Naive thymus-derived CD8-positive, alpha-beta T cell (primary cell): ENCODE measurements around the gene SCFD1. TPM values are rescaled to one million over a fixed set of nuclear protein-coding genes. Genes with fewer than 3 reads are reported as not detected.
A peak's percentile ranks its signal among the peaks of the same experiment; 100 is the strongest.

Source experiments
- ATAC-seq, 2 donors: fragments of 150-1000 bp; cut with Tn5 transposase in 1 of 2; sonication (Bioruptor Pico), chemical (Tn5 transposase) in 1 of 2; 1 replicate in 1 of 2; 2 replicates in 1 of 2; pipeline ENCODE4 v1.10.0; 2021; ENCODE audit warnings: mild to moderate bottlenecking in 2 of 2, moderate library complexity in 2 of 2
- POLR2A ChIA-PET: fragments of 350-600 bp; sonication (Branson Sonifier 250); formaldehyde crosslinking; loops from one replicate; lab custom pipeline; 2021; ENCODE audit warnings: antibody characterized with exemption; lab: Charles Lee
- DNase-seq, 10 donors: peaks; one replicate each; pipeline versions ENCODE4 v3.0.0 to v3.0.0-alpha.2; 2020 to 2022
- H3K27ac Mint-ChIP-seq, 10 donors: one replicate each; pipeline ENCODE4 v1.8.0; 2020 to 2022; ENCODE audit warnings: mild to moderate bottlenecking in 10 of 10, mixed read lengths in 10 of 10, moderate library complexity in 4 of 10, inconsistent platforms in 1 of 10
- H3K27me3 Mint-ChIP-seq, 5 donors: one replicate each; pipeline ENCODE4 v1.8.0; 2021 to 2022; ENCODE audit warnings: mixed read lengths in 5 of 5
- H3K36me3 Mint-ChIP-seq, 3 donors: one replicate each; pipeline ENCODE4 v1.8.0; 2020 to 2022; ENCODE audit warnings: mixed read lengths in 3 of 3, mild to moderate bottlenecking in 2 of 3, inconsistent platforms in 1 of 3
- H3K4me1 Mint-ChIP-seq, 4 donors: one replicate each; pipeline ENCODE4 v1.8.0; 2021 to 2022; ENCODE audit warnings: mixed read lengths in 4 of 4
- H3K4me3 Mint-ChIP-seq, 10 donors: one replicate each; pipeline ENCODE4 v1.8.0; 2020 to 2022; ENCODE audit warnings: mild to moderate bottlenecking in 10 of 10, mixed read lengths in 10 of 10, moderate library complexity in 6 of 10, inconsistent platforms in 1 of 10
- H3K9me3 Mint-ChIP-seq, 9 donors: one replicate each; pipeline ENCODE4 v1.8.0; 2020 to 2022; ENCODE audit warnings: mixed read lengths in 9 of 9, mild to moderate bottlenecking in 3 of 9, inconsistent platforms in 1 of 9, moderate library complexity in 1 of 9
- polyA plus RNA-seq, 3 donors: library from polyadenylated mRNA; unstranded; fragments of 300-500 nt; fragmentation: Illumina TruSeq; gene quantifications; one replicate each; pipeline ENCODE4 v1.2.3, GENCODE V29; 2021
- total RNA-seq, 8 experiments: library from RNA in 2 of 8; stranded (reverse) in 2 of 8; gene quantifications; one replicate each; pipeline ENCODE4 v1.2.3 and lab custom pipeline; 2021 to 2026

SCFD1 gene
- total and polyA plus RNA-seq, 5 experiments from 2014 or later = 56.2 to 80.0 (median 62.8) TPM

- ATAC-seq = no peak
- Mint-ChIP-seq H3K27ac (peak overlapping the region in 4 of 10 donors; percentile 15 to 32 (median 25)), H3K4me3 (no peak overlapping the region), H3K4me1 (peaks cover 0 to 3% (median 0%) of the 10 kb centered on the region in 4 donors), H3K9me3 (peaks cover 0 to 2% (median 0%) of the 10 kb centered on the region in 9 donors), H3K36me3 (peaks cover 0 to 40% (median 19%) of the 10 kb centered on the region in 3 donors), H3K27me3 (peaks cover 0 to 6% (median 3%) of the 10 kb centered on the region in 5 donors)
- no peak for DNase-seq
- POLR2A ChIA-PET = no interaction called here
Measured at GRCh38 chr14:30737916-30738315, 115.8 kb downstream of the SCFD1 start.

GRCh38 chr14:30738978-30739377 is 116.9 kb downstream of the SCFD1 start:
- no peak for DNase-seq
- Mint-ChIP-seq H3K27ac (no peak overlapping the region), H3K4me1 (peaks cover 0 to 3% (median 0%) of the 10 kb centered on the region in 4 donors), H3K36me3 (peaks cover 0 to 29% (median 14%) of the 10 kb centered on the region in 3 donors), H3K4me3 (no peak overlapping the region), H3K9me3 (peaks cover 0 to 2% (median 0%) of the 10 kb centered on the region in 9 donors), H3K27me3 (peaks cover 0 to 17% (median 3%) of the 10 kb centered on the region in 5 donors)
- no peak for ATAC-seq
- POLR2A ChIA-PET = no interaction called here

GRCh38 chr14:30748343-30748742 is 126.2 kb downstream of the SCFD1 start:
- no peaks in the 10 kb centered on the region for H3K36me3 Mint-ChIP-seq
- H3K4me1 Mint-ChIP-seq = no peaks in the 10 kb centered on the region
- DNase-seq (no peak), ATAC-seq (no peak)
- H3K27ac Mint-ChIP-seq = no peak overlapping the region
- POLR2A ChIA-PET = no interaction called here
- H3K4me3 Mint-ChIP-seq = no peak overlapping the region
- peaks cover 5 to 9% (median 7%) of the 10 kb centered on the region in 5 donors for H3K27me3 Mint-ChIP-seq
- H3K9me3 Mint-ChIP-seq = no peaks in the 10 kb centered on the region

GRCh38 chr14:30751646-30752416 is 129.7 kb downstream of the SCFD1 start:
- Mint-ChIP-seq H3K27ac (no peak overlapping the region), H3K4me3 (no peak overlapping the region), H3K27me3 (peaks cover 0 to 19% (median 4%) of the 10 kb centered on the region in 5 donors), H3K4me1 (no peaks in the 10 kb centered on the region), H3K9me3 (no peaks in the 10 kb centered on the region), H3K36me3 (no peaks in the 10 kb centered on the region)
- DNase-seq (peak in 1 of 10 donors; percentile 7), ATAC-seq (no peak)
- POLR2A ChIA-PET = no interaction called here

- DNase-seq (no peak), ATAC-seq (no peak)
- Mint-ChIP-seq H3K4me1 (no peaks in the 10 kb centered on the region), H3K27me3 (peaks cover 1 to 27% (median 7%) of the 10 kb centered on the region in 5 donors), H3K36me3 (no peaks in the 10 kb centered on the region), H3K9me3 (no peaks in the 10 kb centered on the region), H3K4me3 (no peak overlapping the region), H3K27ac (no peak overlapping the region)
- POLR2A ChIA-PET = no interaction called here
Measured at GRCh38 chr14:30753452-30753851, 131.3 kb downstream of the SCFD1 start.

- Mint-ChIP-seq H3K27me3 (peaks cover 2 to 27% (median 7%) of the 10 kb centered on the region in 5 donors), H3K27ac (no peak overlapping the region), H3K36me3 (no peaks in the 10 kb centered on the region), H3K4me1 (no peaks in the 10 kb centered on the region), H3K4me3 (no peak overlapping the region), H3K9me3 (no peaks in the 10 kb centered on the region)
- POLR2A ChIA-PET = no interaction called here
- ATAC-seq = no peak
- no peak for DNase-seq
Measured at GRCh38 chr14:30754778-30755177, 132.7 kb downstream of the SCFD1 start.

- Mint-ChIP-seq H3K9me3 (peaks cover 0 to 10% (median under 1%) of the 10 kb centered on the region in 9 donors), H3K4me3 (no peak overlapping the region), H3K27me3 (peaks cover 3 to 27% (median 10%) of the 10 kb centered on the region in 5 donors), H3K4me1 (no peaks in the 10 kb centered on the region), H3K36me3 (peaks cover 0 to 2% (median 0%) of the 10 kb centered on the region in 3 donors), H3K27ac (no peak overlapping the region)
- POLR2A ChIA-PET = no interaction called here
- DNase-seq (no peak), ATAC-seq (no peak)
Measured at GRCh38 chr14:30756594-30756993, 134.5 kb downstream of the SCFD1 start.

- H3K27me3 Mint-ChIP-seq = peaks cover 3 to 27% (median 10%) of the 10 kb centered on the region in 5 donors
- H3K36me3 Mint-ChIP-seq = peaks cover 0 to 5% (median 0%) of the 10 kb centered on the region in 3 donors
- DNase-seq = no peak
- H3K9me3 Mint-ChIP-seq = peaks cover 0 to 15% (median 3%) of the 10 kb centered on the region in 9 donors
- no peaks in the 10 kb centered on the region for H3K4me1 Mint-ChIP-seq
- ATAC-seq = no peak
- no peak overlapping the region for H3K27ac Mint-ChIP-seq
- POLR2A ChIA-PET = interaction anchor here (0.6 kb wide), 1 partner anchor 138 kb away, joined by 3 read pairs; no protein-coding TSS in a partner anchor
- H3K4me3 Mint-ChIP-seq = no peak overlapping the region
Measured at GRCh38 chr14:30757082-30757481, 135.0 kb downstream of the SCFD1 start.

GRCh38 chr14:30759172-30760125 is 137.3 kb downstream of the SCFD1 start:
- no peak for DNase-seq
- H3K4me3 Mint-ChIP-seq = no peak overlapping the region
- no peak overlapping the region for H3K27ac Mint-ChIP-seq
- no peak for ATAC-seq
- H3K27me3 Mint-ChIP-seq = peaks cover 4 to 28% (median 14%) of the 10 kb centered on the region in 5 donors
- POLR2A ChIA-PET = no interaction called here
- H3K9me3 Mint-ChIP-seq = peaks cover 7 to 39% (median 24%) of the 10 kb centered on the region in 9 donors
- H3K36me3 Mint-ChIP-seq = peaks cover 0 to 29% (median 8%) of the 10 kb centered on the region in 3 donors
- H3K4me1 Mint-ChIP-seq = no peaks in the 10 kb centered on the region

GRCh38 chr14:30763891-30764290 is 141.8 kb downstream of the SCFD1 start:
- POLR2A ChIA-PET = no interaction called here
- H3K4me3 Mint-ChIP-seq = no peak overlapping the region
- no peak for DNase-seq
- peaks cover 11 to 40% (median 24%) of the 10 kb centered on the region in 9 donors for H3K9me3 Mint-ChIP-seq
- no peak overlapping the region for H3K27ac Mint-ChIP-seq
- peaks cover 0 to 29% (median 8%) of the 10 kb centered on the region in 3 donors for H3K36me3 Mint-ChIP-seq
- peaks cover 4 to 14% (median 11%) of the 10 kb centered on the region in 5 donors for H3K27me3 Mint-ChIP-seq
- H3K4me1 Mint-ChIP-seq = no peaks in the 10 kb centered on the region
- no peak for ATAC-seq

- Mint-ChIP-seq H3K4me1 (no peaks in the 10 kb centered on the region), H3K27me3 (peaks cover 13 to 28% (median 14%) of the 10 kb centered on the region in 5 donors), H3K4me3 (no peak overlapping the region), H3K9me3 (peaks cover 11 to 22% (median 17%) of the 10 kb centered on the region in 9 donors), H3K27ac (peak overlapping the region in 1 of 10 donors; percentile 91), H3K36me3 (peaks cover 0 to 19% (median 8%) of the 10 kb centered on the region in 3 donors)
- no peak for ATAC-seq
- POLR2A ChIA-PET = no interaction called here
- DNase-seq = no peak
Measured at GRCh38 chr14:30767624-30768023, 145.5 kb downstream of the SCFD1 start.

GRCh38 chr14:30768791-30769190 is 146.7 kb downstream of the SCFD1 start:
- H3K9me3 Mint-ChIP-seq = peaks cover 5 to 11% (median 8%) of the 10 kb centered on the region in 9 donors
- ATAC-seq (no peak), DNase-seq (no peak)
- peaks cover 12 to 26% (median 15%) of the 10 kb centered on the region in 5 donors for H3K27me3 Mint-ChIP-seq
- no peak overlapping the region for H3K4me3 Mint-ChIP-seq
- H3K4me1 Mint-ChIP-seq = no peaks in the 10 kb centered on the region
- H3K27ac Mint-ChIP-seq = no peak overlapping the region
- POLR2A ChIA-PET = no interaction called here
- H3K36me3 Mint-ChIP-seq = peaks cover 0 to 7% (median 4%) of the 10 kb centered on the region in 3 donors
